B cell (primary cell): ENCODE results near the gene STEAP1B. TPM values are rescaled to one million over a fixed set of nuclear protein-coding genes. Genes with fewer than 3 reads are reported as not detected.

Experiments
- ATAC-seq: fragments of 200-7000 bp; cut with Tn5 transposase; one replicate; pipeline ENCODE4 v1.10.0; 2021; ENCODE audit warnings: low read depth, mild to moderate bottlenecking, moderate number of reproducible peaks, moderate library complexity
- CTCF ChIA-PET: fragments of 350-600 bp; sonication (Branson Sonifier 250); formaldehyde crosslinking; loops from one replicate; lab custom pipeline; 2021; ENCODE audit warnings: antibody characterized with exemption, inconsistent platforms; lab: Charles Lee
- POLR2A ChIA-PET: fragments of 350-600 bp; sonication (Branson Sonifier 250); formaldehyde crosslinking; loops from one replicate; lab custom pipeline; 2021; ENCODE audit warnings: antibody characterized with exemption; lab: Charles Lee
- DNase-seq: peaks from one replicate; pipeline ENCODE4 v3.0.0; 2013
- H2AFZ ChIP-seq: 2 replicates; pipeline ENCODE4 v1.6.1; 2012; ENCODE audit warnings: mild to moderate bottlenecking, low read depth, low read length; ENCODE audit not compliant: insufficient read depth, poor library complexity, severe bottlenecking
- H3K27ac ChIP-seq, 2 donors: 1 replicate in 1 of 2; 2 replicates in 1 of 2; pipeline ENCODE4 v1.5.1; 2012 to 2013; ENCODE audit warnings: low read length in 2 of 2, mild to moderate bottlenecking in 2 of 2, moderate library complexity in 1 of 2
- H3K27me3 ChIP-seq, 4 experiments: fragments of 200-600 bp in 1 of 4; sonication (generic) in 1 of 4; replicated peaks in 1 of 4; 1 replicate in 2 of 4; 2 replicates in 2 of 4; pipeline versions ENCODE4 v1.6.1 to v1.7.0; 2013 to 2016; ENCODE audit warnings: low read length in 3 of 4, mild to moderate bottlenecking in 2 of 4, mixed read lengths in 1 of 4, moderate library complexity in 1 of 4; ENCODE audit not compliant: insufficient read depth in 4 of 4, control insufficient read depth in 3 of 4; ENCODE audit errors: control extremely low read depth in 1 of 4
- H3K36me3 ChIP-seq, 2 experiments: replicated peaks in 1 of 2; 1 replicate in 1 of 2; 2 replicates in 1 of 2; pipeline versions ENCODE4 v1.6.1 to v1.7.1; 2013; ENCODE audit warnings: low read length in 1 of 2; ENCODE audit not compliant: insufficient read depth in 2 of 2, control insufficient read depth in 1 of 2; ENCODE audit errors: control extremely low read depth in 1 of 2, extremely low read depth in 1 of 2
- H3K4me1 ChIP-seq, 2 donors: fragments of 200-600 bp in 1 of 2; sonication (generic) in 1 of 2; 1 replicate in 1 of 2; 2 replicates in 1 of 2; pipeline versions ENCODE4 v1.5.1 to v1.6.1; 2013 to 2017; ENCODE audit warnings: low read length in 2 of 2; ENCODE audit not compliant: control insufficient read depth in 2 of 2, insufficient read depth in 2 of 2
- H3K4me2 ChIP-seq: replicated peaks from 2 replicates; pipeline ENCODE3; 2012; ENCODE audit warnings: mild to moderate bottlenecking, low read depth, low read length; ENCODE audit not compliant: poor library complexity, severe bottlenecking
- H3K4me3 ChIP-seq, 5 experiments: fragments of 200-600 bp in 1 of 5; sonication (generic) in 1 of 5; 1 replicate in 3 of 5; 2 replicates in 2 of 5; pipeline versions ENCODE4 v1.5.1 to v1.7.0; 2011 to 2016; ENCODE audit warnings: low read length in 4 of 5, mild to moderate bottlenecking in 4 of 5, low read depth in 2 of 5, control low read depth in 1 of 5, moderate library complexity in 1 of 5; ENCODE audit not compliant: insufficient read depth in 1 of 5; ENCODE audit errors: control extremely low read depth in 1 of 5, extremely low read depth in 1 of 5
- H3K79me2 ChIP-seq: fragments of 200-600 bp; sonication (generic); one replicate; pipeline ENCODE4 v1.6.0; 2016; ENCODE audit warnings: low read length; ENCODE audit not compliant: control insufficient read depth, insufficient read depth
- H3K9ac ChIP-seq: fragments of 200-600 bp; sonication (generic); 2 replicates; pipeline ENCODE4 v1.6.1; 2017; ENCODE audit warnings: mild to moderate bottlenecking, low read length, moderate library complexity
- H3K9me3 ChIP-seq, 3 donors: one replicate each; pipeline versions ENCODE4 v1.6.1 to v1.7.1; 2013; ENCODE audit warnings: low read length in 2 of 3; ENCODE audit not compliant: control insufficient read depth in 2 of 3, insufficient read depth in 1 of 3; ENCODE audit errors: control extremely low read depth in 1 of 3
- H4K20me1 ChIP-seq: 2 replicates; pipeline ENCODE4 v1.6.0; 2012; ENCODE audit warnings: mild to moderate bottlenecking, low read length; ENCODE audit not compliant: insufficient read depth, control insufficient read depth, poor library complexity, severe bottlenecking
- H3K27ac Mint-ChIP-seq: one replicate; pipeline ENCODE4 v1.8.0; 2021; ENCODE audit warnings: mixed read lengths
- H3K27me3 Mint-ChIP-seq: one replicate; pipeline ENCODE4 v1.8.0; 2021; ENCODE audit warnings: mixed read lengths
- H3K4me1 Mint-ChIP-seq: one replicate; pipeline ENCODE4 v1.8.0; 2021; ENCODE audit warnings: mixed read lengths
- H3K4me3 Mint-ChIP-seq: one replicate; pipeline ENCODE4 v1.8.0; 2021; ENCODE audit warnings: mixed read lengths
- H3K9me3 Mint-ChIP-seq: one replicate; pipeline ENCODE4 v1.8.0; 2022; ENCODE audit warnings: mixed read lengths; ENCODE audit not compliant: insufficient read depth
- CTCF ChIP-seq: fragments of 200-600 bp; IDR thresholded peaks from one replicate; pipeline ENCODE4 v1.8.0; 2022; ENCODE audit warnings: antibody characterized with exemption, mild to moderate bottlenecking
- EZH2 ChIP-seq: IDR thresholded peaks from 2 replicates; pipeline ENCODE4 v1.6.1; 2012; ENCODE audit warnings: borderline replicate concordance, low read depth, mild to moderate bottlenecking, moderate library complexity, low read length; ENCODE audit not compliant: insufficient read depth, poor library complexity, severe bottlenecking
- WGBS: methylation state at CpG from one replicate; pipeline ENCODE4 v1.1.5; 2013; ENCODE audit warnings: missing lambda C conversion rate; ENCODE audit not compliant: insufficient coverage; 5-methylcytosine and 5-hydroxymethylcytosine counted together
- intact Hi-C: fragments of 100-400 bp; cut with micrococcal nuclease; formaldehyde crosslinking; loops from one replicate; pipeline ENCODE4 v1.10.0; 2022
- polyA plus RNA-seq: library from polyadenylated mRNA; depleted of rRNA; stranded (reverse); fragments of >200 nt; gene quantifications from 2 replicates; pipeline ENCODE4 v1.2.3, GENCODE V29; 2012
- total RNA-seq, 2 donors: library from RNA; stranded (reverse); fragments of 120-200 nt in 1 of 2; gene quantifications; 1 replicate in 1 of 2; 2 replicates in 1 of 2; pipeline versions ENCODE4 v1.2.3 to v1.2.4, GENCODE V29; 2013 to 2022

STEAP1B gene
- total and polyA plus RNA-seq, 2 donors (not counting 1 experiment from before 2014, with no cell fraction given), result 8.8 to 24.7 TPM

DNA sequence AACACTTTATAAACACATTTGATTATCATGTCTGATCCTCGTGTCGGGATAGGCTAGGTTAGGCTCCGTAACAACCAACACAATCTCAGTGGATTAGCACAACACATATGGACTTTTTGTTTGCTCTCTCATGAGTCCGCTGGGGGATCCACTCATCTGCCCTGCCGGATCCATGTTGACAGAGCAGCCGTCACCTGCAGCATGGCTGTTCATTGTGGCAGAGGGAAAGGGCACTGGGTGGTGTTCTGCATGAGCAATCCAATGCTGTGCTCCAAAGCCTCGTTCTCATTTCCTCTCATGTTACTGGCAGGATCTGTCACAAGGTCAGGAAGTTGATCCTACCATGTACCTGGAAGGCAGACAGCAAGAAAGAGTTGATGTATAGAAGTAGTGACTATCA, 80.5 kb downstream of the STEAP1B start:
- no peaks in the 10 kb centered on the region for H3K27me3 ChIP-seq
- DNase-seq (no peak), ATAC-seq (no peak)
- no peaks in the 10 kb centered on the region for H3K9me3 Mint-ChIP-seq
- no peaks in the 10 kb centered on the region for H3K9me3 ChIP-seq
- H4K20me1 ChIP-seq, result no peaks in the 10 kb centered on the region
- WGBS, result 86% methylated on average over 3 of the region's 7 CpGs
- H3K79me2 ChIP-seq, result no peaks in the 10 kb centered on the region
- TF ChIP-seq EZH2, result no peak
- TF ChIP-seq CTCF, result no peak
- H3K4me2 ChIP-seq, result no peak overlapping the region
- H3K27ac ChIP-seq, result no peak overlapping the region
- ChIA-PET CTCF (no interaction called here), POLR2A (no interaction called here)
- no peaks in the 10 kb centered on the region for H3K36me3 ChIP-seq
- no peak overlapping the region for H3K9ac ChIP-seq
- no peak overlapping the region for H2AFZ ChIP-seq
- no peak overlapping the region for H3K27ac Mint-ChIP-seq
- H3K4me1 Mint-ChIP-seq, result no peaks in the 10 kb centered on the region
- peaks cover 0 to 3% of the 10 kb centered on the region in 2 donors for H3K4me1 ChIP-seq
- no peak overlapping the region for H3K4me3 ChIP-seq
- no peaks in the 10 kb centered on the region for H3K27me3 Mint-ChIP-seq
- H3K4me3 Mint-ChIP-seq, result no peak overlapping the region
- intact Hi-C loops, result no loop called here

DNA sequence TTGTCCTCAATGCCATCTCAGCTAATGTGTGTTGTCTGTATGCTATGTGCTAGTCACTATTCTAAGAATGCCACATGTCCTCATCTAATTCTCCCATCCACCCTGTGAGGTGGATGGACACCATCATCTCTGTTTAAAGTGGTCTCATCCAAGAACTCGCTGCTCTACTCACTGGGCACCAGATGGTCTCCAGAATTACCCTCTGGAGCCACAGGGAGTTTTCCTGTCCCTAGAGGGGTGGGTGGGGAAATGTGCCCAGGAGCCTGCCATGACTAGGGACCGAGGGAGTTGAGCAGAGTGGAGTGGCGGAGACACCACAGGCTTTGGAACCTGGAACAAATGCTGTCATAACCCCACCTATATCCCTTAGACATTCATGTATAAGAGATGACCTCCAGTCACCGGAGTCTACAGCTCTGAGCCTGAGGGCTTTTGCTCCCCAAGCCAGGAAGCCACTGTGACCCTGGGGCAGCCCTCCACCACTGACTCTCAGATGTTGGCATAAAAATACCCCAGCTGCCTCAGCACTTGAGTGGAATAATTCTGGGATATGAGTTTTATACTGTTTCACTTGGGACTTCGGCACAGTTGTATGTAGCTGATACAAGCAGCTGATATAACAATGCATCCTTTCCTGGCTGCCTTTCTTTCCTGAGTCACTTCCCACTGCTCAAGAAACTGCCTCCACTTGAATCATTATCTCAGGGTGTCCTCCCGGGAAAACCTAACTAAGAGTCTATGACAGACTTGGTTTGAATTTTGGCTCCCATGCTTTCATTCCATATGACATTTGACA, 81.5 kb downstream of the STEAP1B start:
- Histone ChIP-seq H2AFZ (no peak overlapping the region), H3K27ac (no peak overlapping the region), H3K4me2 (no peak overlapping the region), H3K9me3 (no peaks in the 10 kb centered on the region), H3K4me3 (no peak overlapping the region), H3K4me1 (peaks cover 0 to 3% of the 10 kb centered on the region in 2 donors), H3K9ac (no peak overlapping the region), H4K20me1 (no peaks in the 10 kb centered on the region), H3K36me3 (no peaks in the 10 kb centered on the region), H3K79me2 (no peaks in the 10 kb centered on the region), H3K27me3 (no peaks in the 10 kb centered on the region)
- no peaks in the 10 kb centered on the region for H3K9me3 Mint-ChIP-seq
- no peak overlapping the region for H3K27ac Mint-ChIP-seq
- H3K4me3 Mint-ChIP-seq, result no peak overlapping the region
- ChIA-PET POLR2A (no interaction called here), CTCF (no interaction called here)
- DNase-seq (no peak), ATAC-seq (no peak)
- H3K4me1 Mint-ChIP-seq, result no peaks in the 10 kb centered on the region
- no peak for TF ChIP-seq CTCF
- no peak for TF ChIP-seq EZH2
- intact Hi-C loops, result no loop called here
- H3K27me3 Mint-ChIP-seq, result no peaks in the 10 kb centered on the region
- WGBS, result 67% methylated on average over 3 of the region's 6 CpGs
